DOHH2 (cell line): ENCODE measurements around the gene CCDC85C.

ENCODE experiments used
- H3F3A ChIP-seq: fragments of 200-600 bp; sonication (generic), shearing (Covaris generic); 2 replicates; pipeline ENCODE4 v1.6.0; 2016; ENCODE audit warnings: antibody characterized with exemption, mild to moderate bottlenecking; ENCODE audit not compliant: control insufficient read depth, insufficient read depth
- H3K27ac ChIP-seq: fragments of 200-600 bp; sonication (generic); 2 replicates; pipeline ENCODE4 v1.5.1; 2014; ENCODE audit warnings: low read depth, mild to moderate bottlenecking, low read length, moderate library complexity
- H3K27me3 ChIP-seq: fragments of 200-600 bp; sonication (generic); 2 replicates; pipeline ENCODE4 v1.6.1; 2014; ENCODE audit warnings: mild to moderate bottlenecking, low read length, mixed read lengths; ENCODE audit not compliant: control insufficient read depth
- H3K36me3 ChIP-seq: fragments of 200-600 bp; sonication (generic); 2 replicates; pipeline ENCODE4 v1.6.1; 2014; ENCODE audit warnings: mild to moderate bottlenecking, low read length, moderate library complexity, mixed read lengths; ENCODE audit not compliant: control insufficient read depth
- H3K4me1 ChIP-seq: fragments of 200-600 bp; sonication (generic); 2 replicates; pipeline ENCODE4 v1.6.1; 2014; ENCODE audit warnings: mild to moderate bottlenecking, low read length, mixed read lengths; ENCODE audit not compliant: control insufficient read depth
- H3K4me2 ChIP-seq: fragments of 200-600 bp; sonication (generic); 2 replicates; pipeline ENCODE4 v1.6.0; 2014; ENCODE audit warnings: mild to moderate bottlenecking, low read length, moderate library complexity
- H3K4me3 ChIP-seq: fragments of 200-600 bp; sonication (generic); 2 replicates; pipeline ENCODE4 v1.5.1; 2014; ENCODE audit warnings: mild to moderate bottlenecking, low read length, mixed read lengths
- H3K79me2 ChIP-seq: fragments of 200-600 bp; sonication (generic); 2 replicates; pipeline ENCODE4 v1.6.1; 2014; ENCODE audit warnings: mild to moderate bottlenecking, low read length, mixed read lengths; ENCODE audit not compliant: control insufficient read depth
- H3K9me2 ChIP-seq: fragments of 200-600 bp; sonication (generic); replicated peaks from 2 replicates; pipeline ENCODE4 v1.6.1; 2014; ENCODE audit warnings: mild to moderate bottlenecking, low read length, mixed read lengths; ENCODE audit not compliant: control insufficient read depth
- H3K9me3 ChIP-seq: fragments of 200-600 bp; sonication (generic); 2 replicates; pipeline ENCODE4 v1.6.1; 2014; ENCODE audit warnings: antibody characterized with exemption, low read length, mixed read lengths; ENCODE audit not compliant: control insufficient read depth, insufficient read depth
- H4K20me1 ChIP-seq: fragments of 200-600 bp; sonication (generic); 2 replicates; pipeline ENCODE4 v1.6.0; 2014; ENCODE audit warnings: low read depth, mild to moderate bottlenecking, antibody characterized with exemption, low read length, moderate library complexity; ENCODE audit not compliant: control insufficient read depth, insufficient read depth
- EZH2phosphoT487 ChIP-seq: fragments of 200-600 bp; sonication (generic); IDR thresholded peaks from 2 replicates; pipeline ENCODE4 v1.6.1; 2017; ENCODE audit warnings: borderline replicate concordance, mild to moderate bottlenecking, antibody characterized with exemption, low read length, moderate library complexity, mixed read lengths
- TF ChIP-seq, protein P1 (sequence below): fragments of 200-600 bp; sonication (generic); IDR thresholded peaks from one replicate; pipeline ENCODE4 v1.5.1; 2014; ENCODE audit warnings: antibody characterized with exemption, mild to moderate bottlenecking, low read depth, low read length; ENCODE audit not compliant: poor library complexity, severe bottlenecking

Gene CCDC85C

GRCh38 chr14:99592394-99592793, 11.6 kb downstream of the CCDC85C start:
- H3K4me3 ChIP-seq, result no peak overlapping the region
- no peak for TF ChIP-seq EZH2phosphoT487
- TF ChIP-seq, protein P1, sequence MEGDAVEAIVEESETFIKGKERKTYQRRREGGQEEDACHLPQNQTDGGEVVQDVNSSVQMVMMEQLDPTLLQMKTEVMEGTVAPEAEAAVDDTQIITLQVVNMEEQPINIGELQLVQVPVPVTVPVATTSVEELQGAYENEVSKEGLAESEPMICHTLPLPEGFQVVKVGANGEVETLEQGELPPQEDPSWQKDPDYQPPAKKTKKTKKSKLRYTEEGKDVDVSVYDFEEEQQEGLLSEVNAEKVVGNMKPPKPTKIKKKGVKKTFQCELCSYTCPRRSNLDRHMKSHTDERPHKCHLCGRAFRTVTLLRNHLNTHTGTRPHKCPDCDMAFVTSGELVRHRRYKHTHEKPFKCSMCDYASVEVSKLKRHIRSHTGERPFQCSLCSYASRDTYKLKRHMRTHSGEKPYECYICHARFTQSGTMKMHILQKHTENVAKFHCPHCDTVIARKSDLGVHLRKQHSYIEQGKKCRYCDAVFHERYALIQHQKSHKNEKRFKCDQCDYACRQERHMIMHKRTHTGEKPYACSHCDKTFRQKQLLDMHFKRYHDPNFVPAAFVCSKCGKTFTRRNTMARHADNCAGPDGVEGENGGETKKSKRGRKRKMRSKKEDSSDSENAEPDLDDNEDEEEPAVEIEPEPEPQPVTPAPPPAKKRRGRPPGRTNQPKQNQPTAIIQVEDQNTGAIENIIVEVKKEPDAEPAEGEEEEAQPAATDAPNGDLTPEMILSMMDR, result no peak
- no peak overlapping the region for H3K27ac ChIP-seq
- H3K4me2 ChIP-seq, result no peak overlapping the region
- no peaks in the 10 kb centered on the region for H3K27me3 ChIP-seq
- no peaks in the 10 kb centered on the region for H4K20me1 ChIP-seq
- H3K9me2 ChIP-seq, result no peaks in the 10 kb centered on the region
- no peaks in the 10 kb centered on the region for H3K36me3 ChIP-seq
- no peaks in the 10 kb centered on the region for H3K9me3 ChIP-seq
- H3K4me1 ChIP-seq, result no peaks in the 10 kb centered on the region
- H3K79me2 ChIP-seq, result no peaks in the 10 kb centered on the region
- no peaks in the 10 kb centered on the region for H3F3A ChIP-seq

DNA sequence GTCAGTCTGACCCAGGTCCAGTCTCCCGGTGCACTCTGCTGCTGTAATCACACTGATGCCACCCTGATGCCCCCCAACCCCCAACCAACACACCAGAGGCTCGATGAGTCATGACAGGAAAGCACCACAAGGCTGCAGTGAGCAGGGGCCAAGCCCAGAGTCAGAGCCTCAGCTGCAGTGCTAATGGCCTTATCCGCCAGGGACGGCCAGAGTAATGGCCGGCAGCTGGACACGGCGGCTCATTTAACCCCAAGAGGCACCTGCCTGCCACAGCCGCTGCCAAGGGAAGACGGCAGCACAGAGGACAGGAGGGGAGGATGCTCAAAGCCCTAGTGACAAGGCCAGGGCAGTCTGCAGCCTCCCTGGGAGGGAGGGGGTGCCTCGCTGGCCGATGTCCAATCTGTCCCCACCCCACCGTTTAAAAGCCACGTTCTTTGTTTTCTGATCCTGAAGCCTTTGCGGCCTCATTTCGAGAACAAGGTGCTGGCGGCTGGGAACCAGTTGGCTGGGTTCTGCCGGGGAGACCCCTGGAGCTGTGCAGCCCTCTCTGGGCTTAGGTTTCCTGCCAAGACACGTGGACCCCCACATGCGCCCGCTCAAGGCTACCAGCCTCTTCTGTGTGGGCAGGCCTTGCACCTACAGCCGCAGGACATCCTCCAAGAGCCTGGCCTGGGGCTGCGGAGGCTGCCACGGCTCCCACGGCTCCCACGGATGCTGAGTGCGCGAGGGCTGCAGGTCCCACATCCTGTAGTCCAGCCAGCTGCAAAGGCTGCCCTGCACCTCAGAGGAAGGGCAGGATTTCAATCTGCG, 13.1 kb downstream of the CCDC85C start:
- Histone ChIP-seq H3K9me2 (no peaks in the 10 kb centered on the region), H3K36me3 (no peaks in the 10 kb centered on the region), H3K4me1 (no peaks in the 10 kb centered on the region), H3K27me3 (no peaks in the 10 kb centered on the region), H3K27ac (no peak overlapping the region), H4K20me1 (no peaks in the 10 kb centered on the region), H3K4me2 (no peak overlapping the region), H3F3A (no peaks in the 10 kb centered on the region), H3K9me3 (no peaks in the 10 kb centered on the region), H3K4me3 (no peak overlapping the region), H3K79me2 (no peaks in the 10 kb centered on the region)
- TF ChIP-seq, protein P1, result no peak
- no peak for TF ChIP-seq EZH2phosphoT487

DNA sequence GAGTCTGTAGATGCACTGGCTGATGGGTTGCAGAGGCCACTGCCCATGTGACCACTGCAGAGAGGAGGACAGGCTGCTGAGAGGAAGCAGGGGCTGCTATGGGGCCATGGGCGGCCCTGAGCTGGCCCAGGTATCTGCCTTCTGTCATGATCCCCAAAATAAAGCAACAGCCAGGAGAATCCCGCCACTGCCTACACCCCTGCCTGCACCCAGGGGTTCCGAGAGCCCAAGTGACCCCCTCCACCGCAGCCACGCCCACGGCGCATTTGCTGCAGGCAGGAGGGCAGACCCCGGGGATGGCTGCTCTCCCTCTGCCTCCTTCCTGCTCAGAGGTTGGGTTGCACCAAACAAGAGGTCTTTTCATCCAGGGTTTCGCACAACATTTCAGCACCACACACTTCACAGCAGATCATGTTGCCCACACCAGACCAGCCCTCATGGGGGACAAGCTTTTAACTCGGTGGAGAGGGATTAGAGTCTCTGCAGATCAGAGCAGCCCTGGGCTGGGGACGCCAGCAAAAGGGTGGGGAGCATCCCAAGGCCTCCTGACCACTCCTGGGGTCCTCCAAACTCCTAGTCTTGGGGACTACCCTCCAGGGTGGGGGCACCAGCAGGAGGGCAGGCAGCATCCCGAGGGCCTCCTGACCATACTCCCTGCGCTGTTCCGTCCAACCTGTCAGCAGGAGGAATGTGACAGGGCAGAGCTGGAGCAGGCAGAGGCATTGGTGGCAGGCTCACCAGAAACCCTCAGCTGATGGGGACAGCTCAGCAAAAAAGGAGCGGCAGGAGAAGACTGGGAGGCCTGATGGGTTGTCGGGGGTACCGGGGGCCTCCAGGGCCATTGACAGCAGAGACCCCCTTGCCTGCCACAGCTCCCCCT, 14.1 kb downstream of the CCDC85C start:
- Histone ChIP-seq H3K27ac (no peak overlapping the region), H3K9me2 (no peaks in the 10 kb centered on the region), H4K20me1 (no peaks in the 10 kb centered on the region), H3K4me1 (no peaks in the 10 kb centered on the region), H3F3A (no peaks in the 10 kb centered on the region), H3K36me3 (no peaks in the 10 kb centered on the region), H3K9me3 (no peaks in the 10 kb centered on the region), H3K79me2 (no peaks in the 10 kb centered on the region), H3K4me2 (no peak overlapping the region), H3K27me3 (no peaks in the 10 kb centered on the region), H3K4me3 (no peak overlapping the region)
- no peak for TF ChIP-seq EZH2phosphoT487
- TF ChIP-seq, protein P1, result no peak
